Right lobe of liver (tissue), 4 donors: Measurements from ENCODE around the gene SHKBP1.

Source experiments
- POLR2A ChIP-seq: fragments of 450-650 bp; IDR thresholded peaks from one replicate; pipeline ENCODE4 v1.6.1; 2017; ENCODE audit warnings: antibody characterized with exemption, mild to moderate bottlenecking
- TF ChIP-seq, protein P1 (sequence below), 4 donors: fragments of 200-600 bp in 3 of 4; fragments of 450-650 bp in 1 of 4; IDR thresholded peaks; one replicate each; pipeline versions ENCODE4 v1.5.1 to v1.8.0; 2016 to 2022; ENCODE audit warnings: antibody characterized with exemption in 4 of 4, mild to moderate bottlenecking in 2 of 4
- donor health status: DM: no; HTN: no; CAD: no.
- donor health status: DM: no; HTN: no; CAD: no.
- donor health status: DM: no; HTN: yes; CAD: no.

GRCh38 chr19:40594657-40595091, 18.0 kb downstream of the SHKBP1 start:
- no peak for TF ChIP-seq POLR2A
- TF ChIP-seq, protein P1, sequence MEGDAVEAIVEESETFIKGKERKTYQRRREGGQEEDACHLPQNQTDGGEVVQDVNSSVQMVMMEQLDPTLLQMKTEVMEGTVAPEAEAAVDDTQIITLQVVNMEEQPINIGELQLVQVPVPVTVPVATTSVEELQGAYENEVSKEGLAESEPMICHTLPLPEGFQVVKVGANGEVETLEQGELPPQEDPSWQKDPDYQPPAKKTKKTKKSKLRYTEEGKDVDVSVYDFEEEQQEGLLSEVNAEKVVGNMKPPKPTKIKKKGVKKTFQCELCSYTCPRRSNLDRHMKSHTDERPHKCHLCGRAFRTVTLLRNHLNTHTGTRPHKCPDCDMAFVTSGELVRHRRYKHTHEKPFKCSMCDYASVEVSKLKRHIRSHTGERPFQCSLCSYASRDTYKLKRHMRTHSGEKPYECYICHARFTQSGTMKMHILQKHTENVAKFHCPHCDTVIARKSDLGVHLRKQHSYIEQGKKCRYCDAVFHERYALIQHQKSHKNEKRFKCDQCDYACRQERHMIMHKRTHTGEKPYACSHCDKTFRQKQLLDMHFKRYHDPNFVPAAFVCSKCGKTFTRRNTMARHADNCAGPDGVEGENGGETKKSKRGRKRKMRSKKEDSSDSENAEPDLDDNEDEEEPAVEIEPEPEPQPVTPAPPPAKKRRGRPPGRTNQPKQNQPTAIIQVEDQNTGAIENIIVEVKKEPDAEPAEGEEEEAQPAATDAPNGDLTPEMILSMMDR (IDR thresholded peaks at IDR 0.05), result no peak
